Breast epithelium (tissue), 3 donors: Measurements from ENCODE around the gene DSCAML1.

Source experiments
- CTCF ChIP-seq, 3 donors: fragments of 450-650 bp; IDR thresholded peaks; one replicate each; pipeline ENCODE4 v1.5.1; 2016 to 2017; ENCODE audit warnings: antibody characterized with exemption in 3 of 3, mild to moderate bottlenecking in 3 of 3, moderate library complexity in 3 of 3
- POLR2A ChIP-seq: fragments of 450-650 bp; IDR thresholded peaks from one replicate; pipeline ENCODE4 v1.6.1; 2016; ENCODE audit warnings: antibody characterized with exemption, mild to moderate bottlenecking, moderate library complexity

DNA sequence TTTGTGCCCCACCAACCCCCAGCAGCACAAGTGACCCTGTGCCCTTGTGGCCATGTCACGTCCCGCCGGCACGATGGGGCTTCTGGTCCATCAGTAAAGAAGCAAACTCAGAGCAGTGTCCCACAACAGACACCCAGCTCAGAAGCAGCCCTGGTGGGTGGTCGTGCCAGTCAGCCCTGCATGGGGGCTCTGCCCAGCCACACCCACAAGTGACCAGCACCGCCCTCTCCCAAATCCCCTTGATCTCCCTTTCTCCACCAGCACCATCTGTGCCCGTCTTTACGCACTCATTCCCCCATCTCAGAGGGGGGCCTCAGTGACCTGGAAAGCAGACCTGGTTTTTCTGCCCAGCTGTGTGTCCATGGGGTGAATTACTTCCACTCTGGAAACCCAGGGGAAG is 149.1 kb downstream of the DSCAML1 start:
- no peak for TF ChIP-seq CTCF (IDR thresholded peaks at IDR 0.05)
- no peak for TF ChIP-seq POLR2A
